Activated CD8-positive, alpha-beta T cell treated with anti-CD3 and anti-CD28 coated beads for 36 hours (primary cell): Measurements from ENCODE around the gene NUB1. TPM values are rescaled to one million over a fixed set of nuclear protein-coding genes. Genes with fewer than 3 reads are reported as not detected.

Experiments used
- ATAC-seq: fragments of 200-7000 bp; cut with Tn5 transposase; one replicate; pipeline ENCODE4 v1.10.0; 2021; ENCODE audit warnings: mild to moderate bottlenecking, moderate library complexity
- CTCF ChIA-PET: fragments of 350-600 bp; sonication (Branson Sonifier 250); formaldehyde crosslinking; loops from one replicate; lab custom pipeline; 2021; ENCODE audit warnings: antibody characterized with exemption; lab: Charles Lee
- POLR2A ChIA-PET: fragments of 350-600 bp; sonication (Branson Sonifier 250); formaldehyde crosslinking; loops from one replicate; lab custom pipeline; 2021; ENCODE audit warnings: antibody characterized with exemption; lab: Charles Lee
- DNase-seq: peaks from one replicate; pipeline ENCODE4 v3.0.0-alpha.2; 2020
- H3K27ac Mint-ChIP-seq: one replicate; pipeline ENCODE4 v1.8.0; 2021; ENCODE audit warnings: mild to moderate bottlenecking, mixed read lengths
- H3K27me3 Mint-ChIP-seq: one replicate; pipeline ENCODE4 v1.8.0; 2021; ENCODE audit warnings: mixed read lengths
- H3K36me3 Mint-ChIP-seq: one replicate; pipeline ENCODE4 v1.8.0; 2021; ENCODE audit warnings: low read depth, mixed read lengths
- H3K4me1 Mint-ChIP-seq: one replicate; pipeline ENCODE4 v1.8.0; 2021; ENCODE audit warnings: low read depth, mixed read lengths
- H3K4me3 Mint-ChIP-seq: one replicate; pipeline ENCODE4 v1.8.0; 2021; ENCODE audit warnings: mild to moderate bottlenecking, moderate library complexity, mixed read lengths
- H3K9me3 Mint-ChIP-seq: one replicate; pipeline ENCODE4 v1.8.0; 2021; ENCODE audit warnings: mixed read lengths
- CTCF ChIP-seq: fragments of 200-600 bp; IDR thresholded peaks from one replicate; pipeline ENCODE4 v1.8.0; 2022; ENCODE audit warnings: antibody characterized with exemption, mild to moderate bottlenecking
- intact Hi-C: fragments of 100-400 bp; cut with micrococcal nuclease; formaldehyde crosslinking; loops from one replicate; pipeline ENCODE4 v1.10.0; 2022
- total RNA-seq, 2 experiments: library from RNA; stranded (reverse); gene quantifications; one replicate each; pipeline ENCODE4 v1.2.3, GENCODE V29; 2021

NUB1 gene
- total RNA-seq, 2 experiments from 2014 or later: 41.0 to 42.5 TPM

- ATAC-seq: no peak
- ChIA-PET POLR2A (no interaction called here), CTCF (interaction anchor here (0.9 to 4.6 kb wide), 5 partner anchors 12 to 65 kb away, joined by 3 to 22 read pairs (median 4); no protein-coding TSS in a partner anchor)
- H3K4me1 Mint-ChIP-seq: peaks cover 12% of the 10 kb centered on the region
- intact Hi-C loops: no loop called here
- H3K9me3 Mint-ChIP-seq: no peaks in the 10 kb centered on the region
- no peak for DNase-seq
- H3K36me3 Mint-ChIP-seq: no peaks in the 10 kb centered on the region
- no peak overlapping the region for H3K4me3 Mint-ChIP-seq
- H3K27me3 Mint-ChIP-seq: peaks cover 21% of the 10 kb centered on the region
- H3K27ac Mint-ChIP-seq: no peak overlapping the region
- no peak for TF ChIP-seq CTCF
Measured at GRCh38 chr7:151383638-151384351, 42.2 kb downstream of the NUB1 start.

- intact Hi-C loops: no loop called here
- Mint-ChIP-seq H3K27me3 (peaks cover 21% of the 10 kb centered on the region), H3K36me3 (no peaks in the 10 kb centered on the region), H3K9me3 (no peaks in the 10 kb centered on the region), H3K27ac (no peak overlapping the region), H3K4me3 (no peak overlapping the region), H3K4me1 (peaks cover 12% of the 10 kb centered on the region)
- POLR2A ChIA-PET: interaction anchor here (0.7 kb wide), 1 partner anchor 80 kb away, joined by 3 read pairs; no protein-coding TSS in a partner anchor
- CTCF ChIA-PET: interaction anchor here (0.9 to 4.6 kb wide), 5 partner anchors 13 to 64 kb away, joined by 3 to 22 read pairs (median 4); no protein-coding TSS in a partner anchor
- no peak for TF ChIP-seq CTCF
- no peak for ATAC-seq
- no peak for DNase-seq
Measured at GRCh38 chr7:151384352-151384697, 42.7 kb downstream of the NUB1 start.

GRCh38 chr7:151384776-151385625 lies 43.4 kb downstream of the NUB1 start:
- Mint-ChIP-seq H3K36me3 (no peaks in the 10 kb centered on the region), H3K9me3 (no peaks in the 10 kb centered on the region), H3K4me3 (no peak overlapping the region), H3K27me3 (peaks cover 21% of the 10 kb centered on the region), H3K4me1 (peaks cover 12% of the 10 kb centered on the region), H3K27ac (no peak overlapping the region)
- ATAC-seq: no peak
- no peak for DNase-seq
- TF ChIP-seq CTCF: no peak
- intact Hi-C loops: no loop called here
- ChIA-PET POLR2A (interaction anchor here (0.7 kb wide), 1 partner anchor 79 kb away, joined by 3 read pairs; no protein-coding TSS in a partner anchor), CTCF (interaction anchor here (0.9 to 4.6 kb wide), 5 partner anchors 14 to 64 kb away, joined by 3 to 22 read pairs (median 5); no protein-coding TSS in a partner anchor)

GRCh38 chr7:151385626-151386300 lies 44.2 kb downstream of the NUB1 start:
- Mint-ChIP-seq H3K9me3 (no peaks in the 10 kb centered on the region), H3K27ac (no peak overlapping the region), H3K27me3 (peaks cover 21% of the 10 kb centered on the region), H3K4me1 (peaks cover 16% of the 10 kb centered on the region), H3K4me3 (no peak overlapping the region), H3K36me3 (no peaks in the 10 kb centered on the region)
- ATAC-seq (no peak), DNase-seq (no peak)
- intact Hi-C loops: no loop called here
- ChIA-PET CTCF (interaction anchor here (0.9 kb wide), 1 partner anchor 17 kb away, joined by 5 read pairs; no protein-coding TSS in a partner anchor), POLR2A (no interaction called here)
- no peak for TF ChIP-seq CTCF
